DOHH2 (cell line): Measurements from ENCODE around the gene RRP1B.

Experiments used
- H3F3A ChIP-seq: fragments of 200-600 bp; sonication (generic), shearing (Covaris generic); 2 replicates; pipeline ENCODE4 v1.6.0; 2016; ENCODE audit warnings: antibody characterized with exemption, mild to moderate bottlenecking; ENCODE audit not compliant: control insufficient read depth, insufficient read depth
- H3K27ac ChIP-seq: fragments of 200-600 bp; sonication (generic); 2 replicates; pipeline ENCODE4 v1.5.1; 2014; ENCODE audit warnings: low read depth, mild to moderate bottlenecking, low read length, moderate library complexity
- H3K27me3 ChIP-seq: fragments of 200-600 bp; sonication (generic); 2 replicates; pipeline ENCODE4 v1.6.1; 2014; ENCODE audit warnings: mild to moderate bottlenecking, low read length, mixed read lengths; ENCODE audit not compliant: control insufficient read depth
- H3K36me3 ChIP-seq: fragments of 200-600 bp; sonication (generic); 2 replicates; pipeline ENCODE4 v1.6.1; 2014; ENCODE audit warnings: mild to moderate bottlenecking, low read length, moderate library complexity, mixed read lengths; ENCODE audit not compliant: control insufficient read depth
- H3K4me1 ChIP-seq: fragments of 200-600 bp; sonication (generic); 2 replicates; pipeline ENCODE4 v1.6.1; 2014; ENCODE audit warnings: mild to moderate bottlenecking, low read length, mixed read lengths; ENCODE audit not compliant: control insufficient read depth
- H3K4me2 ChIP-seq: fragments of 200-600 bp; sonication (generic); 2 replicates; pipeline ENCODE4 v1.6.0; 2014; ENCODE audit warnings: mild to moderate bottlenecking, low read length, moderate library complexity
- H3K4me3 ChIP-seq: fragments of 200-600 bp; sonication (generic); 2 replicates; pipeline ENCODE4 v1.5.1; 2014; ENCODE audit warnings: mild to moderate bottlenecking, low read length, mixed read lengths
- H3K79me2 ChIP-seq: fragments of 200-600 bp; sonication (generic); 2 replicates; pipeline ENCODE4 v1.6.1; 2014; ENCODE audit warnings: mild to moderate bottlenecking, low read length, mixed read lengths; ENCODE audit not compliant: control insufficient read depth
- H3K9me2 ChIP-seq: fragments of 200-600 bp; sonication (generic); replicated peaks from 2 replicates; pipeline ENCODE4 v1.6.1; 2014; ENCODE audit warnings: mild to moderate bottlenecking, low read length, mixed read lengths; ENCODE audit not compliant: control insufficient read depth
- H3K9me3 ChIP-seq: fragments of 200-600 bp; sonication (generic); 2 replicates; pipeline ENCODE4 v1.6.1; 2014; ENCODE audit warnings: antibody characterized with exemption, low read length, mixed read lengths; ENCODE audit not compliant: control insufficient read depth, insufficient read depth
- H4K20me1 ChIP-seq: fragments of 200-600 bp; sonication (generic); 2 replicates; pipeline ENCODE4 v1.6.0; 2014; ENCODE audit warnings: low read depth, mild to moderate bottlenecking, antibody characterized with exemption, low read length, moderate library complexity; ENCODE audit not compliant: control insufficient read depth, insufficient read depth
- CTCF ChIP-seq: fragments of 200-600 bp; sonication (generic); IDR thresholded peaks from one replicate; pipeline ENCODE4 v1.5.1; 2014; ENCODE audit warnings: antibody characterized with exemption, mild to moderate bottlenecking, low read depth, low read length; ENCODE audit not compliant: poor library complexity, severe bottlenecking
- EZH2phosphoT487 ChIP-seq: fragments of 200-600 bp; sonication (generic); IDR thresholded peaks from 2 replicates; pipeline ENCODE4 v1.6.1; 2017; ENCODE audit warnings: borderline replicate concordance, mild to moderate bottlenecking, antibody characterized with exemption, low read length, moderate library complexity, mixed read lengths

Gene RRP1B

GRCh38 chr21:43664358-43664757 lies 5.0 kb downstream of the RRP1B start:
- TF ChIP-seq CTCF (no peak), EZH2phosphoT487 (no peak)
- Histone ChIP-seq H3K79me2 (peaks cover 100% of the 10 kb centered on the region), H3F3A (no peaks in the 10 kb centered on the region), H3K27ac (no peak overlapping the region), H3K9me3 (no peaks in the 10 kb centered on the region), H3K4me1 (peaks cover 20% of the 10 kb centered on the region), H3K4me2 (no peak overlapping the region), H3K4me3 (no peak overlapping the region), H3K27me3 (no peaks in the 10 kb centered on the region), H3K9me2 (no peaks in the 10 kb centered on the region), H3K36me3 (peaks cover 89% of the 10 kb centered on the region), H4K20me1 (peaks cover 21% of the 10 kb centered on the region; the same call in 1 of the 2 replicates)

GRCh38 chr21:43665879-43666278 lies 6.5 kb downstream of the RRP1B start:
- Histone ChIP-seq H3K9me2 (no peaks in the 10 kb centered on the region), H3K9me3 (no peaks in the 10 kb centered on the region), H3K27ac (no peak overlapping the region), H3K27me3 (no peaks in the 10 kb centered on the region), H3K4me2 (no peak overlapping the region), H3K4me1 (peaks cover 17% of the 10 kb centered on the region), H4K20me1 (peaks cover 25% of the 10 kb centered on the region; the same call in 1 of the 2 replicates), H3K36me3 (peaks cover 92% of the 10 kb centered on the region), H3K4me3 (no peak overlapping the region), H3K79me2 (peaks cover 100% of the 10 kb centered on the region), H3F3A (no peaks in the 10 kb centered on the region)
- no peak for TF ChIP-seq CTCF
- no peak for TF ChIP-seq EZH2phosphoT487

- H4K20me1 ChIP-seq: peaks cover 10% of the 10 kb centered on the region
- H3K4me2 ChIP-seq: no peak overlapping the region
- H3K4me3 ChIP-seq: no peak overlapping the region
- peaks cover 92% of the 10 kb centered on the region for H3K36me3 ChIP-seq
- no peaks in the 10 kb centered on the region for H3K27me3 ChIP-seq
- H3K9me2 ChIP-seq: no peaks in the 10 kb centered on the region
- H3K4me1 ChIP-seq: peaks cover 3% of the 10 kb centered on the region; the same call in 1 of the 2 replicates
- H3K9me3 ChIP-seq: no peaks in the 10 kb centered on the region
- no peak overlapping the region for H3K27ac ChIP-seq
- no peaks in the 10 kb centered on the region for H3F3A ChIP-seq
- TF ChIP-seq CTCF (no peak), EZH2phosphoT487 (no peak)
- peaks cover 100% of the 10 kb centered on the region for H3K79me2 ChIP-seq
Observed at GRCh38 chr21:43667191-43667904, 8.0 kb downstream of the RRP1B start.
